GM23338 (cell line): ENCODE measurements around the gene SCN4B. TPM values are rescaled to one million over a fixed set of nuclear protein-coding genes. Genes with fewer than 3 reads are reported as not detected.

Source experiments
- ATAC-seq: fragments of 200-7000 bp; cut with Tn5 transposase; 3 replicates; pipeline ENCODE4 v1.9.1; 2020
- DNase-seq: peaks from one replicate; pipeline ENCODE4 v3.0.0-alpha.2; 2015; ENCODE audit warnings: low spot score
- H2AFZ ChIP-seq: fragments of 200-600 bp; sonication (generic); 2 replicates; pipeline ENCODE4 v1.8.0; 2016; ENCODE audit warnings: antibody characterized with exemption, mild to moderate bottlenecking, moderate library complexity
- H3F3A ChIP-seq: fragments of 200-600 bp; sonication (generic); replicated peaks from 2 replicates; pipeline ENCODE4 v1.8.0; 2017; ENCODE audit warnings: antibody characterized with exemption, mixed run types, low read depth
- H3K27ac ChIP-seq: fragments of 200-600 bp; sonication (generic); 2 replicates; pipeline ENCODE4 v1.6.1; 2016; ENCODE audit warnings: low read depth
- H3K27me3 ChIP-seq: fragments of 200-600 bp; sonication (generic); 2 replicates; pipeline ENCODE4 v1.8.0; 2016; ENCODE audit warnings: mild to moderate bottlenecking, mixed run types, moderate library complexity; ENCODE audit not compliant: insufficient read depth
- H3K36me3 ChIP-seq: fragments of 200-600 bp; sonication (generic); 2 replicates; pipeline ENCODE4 v1.8.0; 2016; ENCODE audit warnings: mild to moderate bottlenecking; ENCODE audit not compliant: insufficient read depth
- H3K4me1 ChIP-seq: fragments of 200-600 bp; sonication (generic); 2 replicates; pipeline ENCODE4 v1.8.0; 2016; ENCODE audit warnings: mild to moderate bottlenecking, moderate library complexity; ENCODE audit not compliant: insufficient read depth
- H3K4me2 ChIP-seq: fragments of 200-600 bp; sonication (generic); 2 replicates; pipeline ENCODE4 v1.7.1; 2017; ENCODE audit warnings: mixed run types
- H3K4me3 ChIP-seq: fragments of 200-600 bp; sonication (generic); 2 replicates; pipeline ENCODE4 v1.6.1; 2016; ENCODE audit warnings: mixed run types
- H3K79me2 ChIP-seq: fragments of 200-600 bp; sonication (generic); replicated peaks from 2 replicates; pipeline ENCODE4 v1.8.0; 2017; ENCODE audit warnings: mild to moderate bottlenecking; ENCODE audit not compliant: insufficient read depth
- H3K9me2 ChIP-seq: fragments of 200-600 bp; sonication (generic); 2 replicates; pipeline ENCODE4 v1.8.0; 2017; ENCODE audit not compliant: insufficient read depth
- H4K20me1 ChIP-seq: fragments of 200-600 bp; sonication (generic); replicated peaks from 2 replicates; pipeline ENCODE4 v1.8.0; 2017; ENCODE audit warnings: mild to moderate bottlenecking; ENCODE audit not compliant: insufficient read depth
- H3K27ac Mint-ChIP-seq: 2 replicates; pipeline ENCODE4 v1.8.0; 2020; ENCODE audit warnings: inconsistent platforms, mild to moderate bottlenecking, moderate library complexity, mixed read lengths
- H3K27me3 Mint-ChIP-seq: 3 replicates; pipeline ENCODE4 v1.8.0; 2022; ENCODE audit warnings: low read depth, mild to moderate bottlenecking, moderate library complexity, mixed read lengths, inconsistent platforms; ENCODE audit not compliant: insufficient read depth, poor library complexity
- H3K36me3 Mint-ChIP-seq: 3 replicates; pipeline ENCODE4 v1.8.0; 2021; ENCODE audit warnings: low read depth, mild to moderate bottlenecking, inconsistent platforms, moderate library complexity, mixed read lengths
- H3K4me1 Mint-ChIP-seq: 3 replicates; pipeline ENCODE4 v1.8.0; 2020; ENCODE audit warnings: mild to moderate bottlenecking, inconsistent platforms, mixed read lengths
- H3K4me3 Mint-ChIP-seq: 3 replicates; pipeline ENCODE4 v1.8.0; 2021; ENCODE audit warnings: moderate library complexity, mild to moderate bottlenecking, inconsistent platforms, mixed read lengths
- H3K9me3 Mint-ChIP-seq: 3 replicates; pipeline ENCODE4 v1.8.0; 2020; ENCODE audit warnings: moderate library complexity, mild to moderate bottlenecking, inconsistent platforms, mixed read lengths
- CREB1 ChIP-seq: fragments of 250-450 bp; sonication (Bioruptor Pico); IDR thresholded peaks from 2 replicates; pipeline ENCODE4 v1.5.0; 2020; ENCODE audit warnings: low read depth, mild to moderate bottlenecking, moderate library complexity
- JUNB ChIP-seq: IDR thresholded peaks from one replicate; pipeline ENCODE4 v1.6.1; 2016; ENCODE audit warnings: antibody characterized with exemption; ENCODE audit not compliant: unreplicated experiment
- NANOG ChIP-seq: IDR thresholded peaks from 2 replicates; pipeline ENCODE4 v1.6.1; 2016; ENCODE audit warnings: antibody characterized with exemption, borderline replicate concordance
- POLR2AphosphoS5 ChIP-seq: IDR thresholded peaks from 2 replicates; pipeline ENCODE4 v1.6.1; 2016; ENCODE audit warnings: antibody characterized with exemption, low read depth
- polyA plus RNA-seq: library from polyadenylated mRNA; unstranded; fragments of >200 nt; fragmentation: Nextera tagmentation; extraction: Ambion mirVana; gene quantifications from 2 replicates; pipeline ENCODE4 v1.2.1, GENCODE V29; 2016
- total RNA-seq: library from RNA; depleted of rRNA; stranded (reverse); fragments of >200 nt; shearing (Covaris generic); gene quantifications from 2 replicates; pipeline ENCODE4 v1.2.3, GENCODE V29; 2014; rRNA removed
- TF ChIP-seq, protein P1 (sequence below): IDR thresholded peaks from 2 replicates; pipeline ENCODE4 v1.6.1; 2016; ENCODE audit warnings: antibody characterized with exemption
- TF ChIP-seq, protein P2 (sequence below): IDR thresholded peaks from one replicate; pipeline ENCODE4 v1.6.1; 2018; ENCODE audit warnings: antibody characterized with exemption; ENCODE audit not compliant: unreplicated experiment
- TF ChIP-seq, protein P3 (sequence below): fragments of 250-450 bp; sonication (Bioruptor Pico); IDR thresholded peaks from 2 replicates; pipeline ENCODE4 v1.5.0; 2020; ENCODE audit warnings: mild to moderate bottlenecking, moderate library complexity

Gene SCN4B
- total and polyA plus RNA-seq, 2 experiments from 2014 or later = 0.45 to 3.0 TPM

DNA sequence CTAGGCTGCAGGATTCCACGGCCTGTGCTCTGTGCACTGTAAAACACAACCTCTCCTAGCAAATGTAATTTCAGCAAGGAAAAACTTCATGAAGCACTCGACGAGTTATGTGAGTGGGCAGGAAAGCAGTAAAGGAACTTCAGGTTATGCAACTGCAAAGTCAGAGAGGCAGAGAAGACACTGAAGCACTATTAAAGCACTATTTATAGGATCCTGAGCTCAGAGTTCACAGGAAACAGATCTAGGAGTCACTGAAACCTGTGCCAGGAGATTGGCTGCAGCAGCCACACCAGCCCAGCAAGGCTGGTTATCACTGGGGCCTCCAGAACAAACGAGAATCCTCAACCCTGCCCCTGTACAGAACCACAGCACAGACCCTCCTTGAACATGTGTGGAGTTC lies 68.4 kb downstream of the SCN4B start:
- H3K27ac Mint-ChIP-seq = no peak overlapping the region
- H3K9me2 ChIP-seq = no peaks in the 10 kb centered on the region
- no peaks in the 10 kb centered on the region for H4K20me1 ChIP-seq
- no peaks in the 10 kb centered on the region; the same call in 2 of the 3 replicates for H3K36me3 Mint-ChIP-seq
- H3K79me2 ChIP-seq = no peaks in the 10 kb centered on the region
- no peak overlapping the region for H3K27ac ChIP-seq
- DNase-seq (no peak), ATAC-seq (no peak)
- H3K4me1 ChIP-seq = no peaks in the 10 kb centered on the region
- H3K4me1 Mint-ChIP-seq = peaks cover 10% of the 10 kb centered on the region
- H3K4me3 ChIP-seq = no peak overlapping the region
- no peaks in the 10 kb centered on the region for H3K27me3 ChIP-seq
- TF ChIP-seq, protein P1, sequence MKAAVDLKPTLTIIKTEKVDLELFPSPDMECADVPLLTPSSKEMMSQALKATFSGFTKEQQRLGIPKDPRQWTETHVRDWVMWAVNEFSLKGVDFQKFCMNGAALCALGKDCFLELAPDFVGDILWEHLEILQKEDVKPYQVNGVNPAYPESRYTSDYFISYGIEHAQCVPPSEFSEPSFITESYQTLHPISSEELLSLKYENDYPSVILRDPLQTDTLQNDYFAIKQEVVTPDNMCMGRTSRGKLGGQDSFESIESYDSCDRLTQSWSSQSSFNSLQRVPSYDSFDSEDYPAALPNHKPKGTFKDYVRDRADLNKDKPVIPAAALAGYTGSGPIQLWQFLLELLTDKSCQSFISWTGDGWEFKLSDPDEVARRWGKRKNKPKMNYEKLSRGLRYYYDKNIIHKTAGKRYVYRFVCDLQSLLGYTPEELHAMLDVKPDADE = no peak
- TF ChIP-seq POLR2AphosphoS5 = no peak
- TF ChIP-seq JUNB = no peak
- TF ChIP-seq CREB1 (CRISPR knock-in tag) = no peak
- TF ChIP-seq, protein P2, sequence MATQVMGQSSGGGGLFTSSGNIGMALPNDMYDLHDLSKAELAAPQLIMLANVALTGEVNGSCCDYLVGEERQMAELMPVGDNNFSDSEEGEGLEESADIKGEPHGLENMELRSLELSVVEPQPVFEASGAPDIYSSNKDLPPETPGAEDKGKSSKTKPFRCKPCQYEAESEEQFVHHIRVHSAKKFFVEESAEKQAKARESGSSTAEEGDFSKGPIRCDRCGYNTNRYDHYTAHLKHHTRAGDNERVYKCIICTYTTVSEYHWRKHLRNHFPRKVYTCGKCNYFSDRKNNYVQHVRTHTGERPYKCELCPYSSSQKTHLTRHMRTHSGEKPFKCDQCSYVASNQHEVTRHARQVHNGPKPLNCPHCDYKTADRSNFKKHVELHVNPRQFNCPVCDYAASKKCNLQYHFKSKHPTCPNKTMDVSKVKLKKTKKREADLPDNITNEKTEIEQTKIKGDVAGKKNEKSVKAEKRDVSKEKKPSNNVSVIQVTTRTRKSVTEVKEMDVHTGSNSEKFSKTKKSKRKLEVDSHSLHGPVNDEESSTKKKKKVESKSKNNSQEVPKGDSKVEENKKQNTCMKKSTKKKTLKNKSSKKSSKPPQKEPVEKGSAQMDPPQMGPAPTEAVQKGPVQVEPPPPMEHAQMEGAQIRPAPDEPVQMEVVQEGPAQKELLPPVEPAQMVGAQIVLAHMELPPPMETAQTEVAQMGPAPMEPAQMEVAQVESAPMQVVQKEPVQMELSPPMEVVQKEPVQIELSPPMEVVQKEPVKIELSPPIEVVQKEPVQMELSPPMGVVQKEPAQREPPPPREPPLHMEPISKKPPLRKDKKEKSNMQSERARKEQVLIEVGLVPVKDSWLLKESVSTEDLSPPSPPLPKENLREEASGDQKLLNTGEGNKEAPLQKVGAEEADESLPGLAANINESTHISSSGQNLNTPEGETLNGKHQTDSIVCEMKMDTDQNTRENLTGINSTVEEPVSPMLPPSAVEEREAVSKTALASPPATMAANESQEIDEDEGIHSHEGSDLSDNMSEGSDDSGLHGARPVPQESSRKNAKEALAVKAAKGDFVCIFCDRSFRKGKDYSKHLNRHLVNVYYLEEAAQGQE = no peak
- TF ChIP-seq, protein P3, sequence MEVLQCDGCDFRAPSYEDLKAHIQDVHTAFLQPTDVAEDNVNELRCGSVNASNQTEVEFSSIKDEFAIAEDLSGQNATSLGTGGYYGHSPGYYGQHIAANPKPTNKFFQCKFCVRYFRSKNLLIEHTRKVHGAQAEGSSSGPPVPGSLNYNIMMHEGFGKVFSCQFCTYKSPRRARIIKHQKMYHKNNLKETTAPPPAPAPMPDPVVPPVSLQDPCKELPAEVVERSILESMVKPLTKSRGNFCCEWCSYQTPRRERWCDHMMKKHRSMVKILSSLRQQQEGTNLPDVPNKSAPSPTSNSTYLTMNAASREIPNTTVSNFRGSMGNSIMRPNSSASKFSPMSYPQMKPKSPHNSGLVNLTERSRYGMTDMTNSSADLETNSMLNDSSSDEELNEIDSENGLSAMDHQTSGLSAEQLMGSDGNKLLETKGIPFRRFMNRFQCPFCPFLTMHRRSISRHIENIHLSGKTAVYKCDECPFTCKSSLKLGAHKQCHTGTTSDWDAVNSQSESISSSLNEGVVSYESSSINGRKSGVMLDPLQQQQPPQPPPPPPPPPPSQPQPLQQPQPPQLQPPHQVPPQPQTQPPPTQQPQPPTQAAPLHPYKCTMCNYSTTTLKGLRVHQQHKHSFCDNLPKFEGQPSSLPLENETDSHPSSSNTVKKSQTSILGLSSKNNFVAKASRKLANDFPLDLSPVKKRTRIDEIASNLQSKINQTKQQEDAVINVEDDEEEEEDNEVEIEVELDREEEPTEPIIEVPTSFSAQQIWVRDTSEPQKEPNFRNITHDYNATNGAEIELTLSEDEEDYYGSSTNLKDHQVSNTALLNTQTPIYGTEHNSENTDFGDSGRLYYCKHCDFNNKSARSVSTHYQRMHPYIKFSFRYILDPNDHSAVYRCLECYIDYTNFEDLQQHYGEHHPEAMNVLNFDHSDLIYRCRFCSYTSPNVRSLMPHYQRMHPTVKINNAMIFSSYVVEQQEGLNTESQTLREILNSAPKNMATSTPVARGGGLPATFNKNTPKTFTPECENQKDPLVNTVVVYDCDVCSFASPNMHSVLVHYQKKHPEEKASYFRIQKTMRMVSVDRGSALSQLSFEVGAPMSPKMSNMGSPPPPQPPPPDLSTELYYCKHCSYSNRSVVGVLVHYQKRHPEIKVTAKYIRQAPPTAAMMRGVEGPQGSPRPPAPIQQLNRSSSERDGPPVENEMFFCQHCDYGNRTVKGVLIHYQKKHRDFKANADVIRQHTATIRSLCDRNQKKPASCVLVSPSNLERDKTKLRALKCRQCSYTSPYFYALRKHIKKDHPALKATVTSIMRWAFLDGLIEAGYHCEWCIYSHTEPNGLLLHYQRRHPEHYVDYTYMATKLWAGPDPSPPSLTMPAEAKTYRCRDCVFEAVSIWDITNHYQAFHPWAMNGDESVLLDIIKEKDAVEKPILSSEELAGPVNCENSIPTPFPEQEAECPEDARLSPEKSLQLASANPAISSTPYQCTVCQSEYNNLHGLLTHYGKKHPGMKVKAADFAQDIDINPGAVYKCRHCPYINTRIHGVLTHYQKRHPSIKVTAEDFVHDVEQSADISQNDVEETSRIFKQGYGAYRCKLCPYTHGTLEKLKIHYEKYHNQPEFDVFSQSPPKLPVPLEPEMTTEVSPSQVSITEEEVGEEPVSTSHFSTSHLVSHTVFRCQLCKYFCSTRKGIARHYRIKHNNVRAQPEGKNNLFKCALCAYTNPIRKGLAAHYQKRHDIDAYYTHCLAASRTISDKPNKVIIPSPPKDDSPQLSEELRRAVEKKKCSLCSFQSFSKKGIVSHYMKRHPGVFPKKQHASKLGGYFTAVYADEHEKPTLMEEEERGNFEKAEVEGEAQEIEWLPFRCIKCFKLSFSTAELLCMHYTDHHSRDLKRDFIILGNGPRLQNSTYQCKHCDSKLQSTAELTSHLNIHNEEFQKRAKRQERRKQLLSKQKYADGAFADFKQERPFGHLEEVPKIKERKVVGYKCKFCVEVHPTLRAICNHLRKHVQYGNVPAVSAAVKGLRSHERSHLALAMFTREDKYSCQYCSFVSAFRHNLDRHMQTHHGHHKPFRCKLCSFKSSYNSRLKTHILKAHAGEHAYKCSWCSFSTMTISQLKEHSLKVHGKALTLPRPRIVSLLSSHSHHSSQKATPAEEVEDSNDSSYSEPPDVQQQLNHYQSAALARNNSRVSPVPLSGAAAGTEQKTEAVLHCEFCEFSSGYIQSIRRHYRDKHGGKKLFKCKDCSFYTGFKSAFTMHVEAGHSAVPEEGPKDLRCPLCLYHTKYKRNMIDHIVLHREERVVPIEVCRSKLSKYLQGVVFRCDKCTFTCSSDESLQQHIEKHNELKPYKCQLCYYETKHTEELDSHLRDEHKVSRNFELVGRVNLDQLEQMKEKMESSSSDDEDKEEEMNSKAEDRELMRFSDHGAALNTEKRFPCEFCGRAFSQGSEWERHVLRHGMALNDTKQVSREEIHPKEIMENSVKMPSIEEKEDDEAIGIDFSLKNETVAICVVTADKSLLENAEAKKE (CRISPR knock-in tag) = no peak
- no peak for TF ChIP-seq NANOG
- no peak overlapping the region for H3K4me2 ChIP-seq
- no peaks in the 10 kb centered on the region for H3K27me3 Mint-ChIP-seq
- no peaks in the 10 kb centered on the region for H3K36me3 ChIP-seq
- 0 out of 2 replicates have a peak overlapping the region, but pooled peaks have one; percentile 32 for H2AFZ ChIP-seq
- no peaks in the 10 kb centered on the region for H3F3A ChIP-seq
- H3K9me3 Mint-ChIP-seq = peaks cover 17% of the 10 kb centered on the region; the same call in 2 of the 3 replicates
- no peak overlapping the region for H3K4me3 Mint-ChIP-seq

Other genes starting within 250 kb of the SCN4B start
- 0.08 and 0.31 TPM in 2 replicates for gene TMPRSS13, start 223.4 kb downstream of the SCN4B start, total RNA-seq
- 0.10 TPM in 1 of 2 replicates, not detected in the other for gene TMPRSS13, start 223.4 kb downstream of the SCN4B start, polyA plus RNA-seq
- gene IL10RA, start 166.4 kb downstream of the SCN4B start, total RNA-seq = 0.10 and 0.23 TPM in 2 replicates
- not detected in 2 replicates for gene IL10RA, start 166.4 kb downstream of the SCN4B start, polyA plus RNA-seq
- gene TMPRSS4, start 75.7 kb downstream of the SCN4B start, total RNA-seq = 0.04 and 0.10 TPM in 2 replicates
- gene TMPRSS4, start 75.7 kb downstream of the SCN4B start, polyA plus RNA-seq = 0.35 and 0.58 TPM in 2 replicates
- gene SMIM35, start 65.9 kb downstream of the SCN4B start, total RNA-seq = not detected in 2 replicates
- not detected in 2 replicates for gene SMIM35, start 65.9 kb downstream of the SCN4B start, polyA plus RNA-seq
- 0.03 and 0.04 TPM in 2 replicates for gene SCN2B, start 23.8 kb upstream of the SCN4B start, total RNA-seq
- 0.09 TPM in 1 of 2 replicates, not detected in the other for gene SCN2B, start 23.8 kb upstream of the SCN4B start, polyA plus RNA-seq
- 0.12 and 0.56 TPM in 2 replicates for gene JAML, start 72.2 kb upstream of the SCN4B start, total RNA-seq
- 0.26 and 1.0 TPM in 2 replicates for gene JAML, start 72.2 kb upstream of the SCN4B start, polyA plus RNA-seq
- gene MPZL3, start 99.5 kb upstream of the SCN4B start, total RNA-seq = 2.9 and 5.7 TPM in 2 replicates
- 0.92 and 1.3 TPM in 2 replicates for gene MPZL3, start 99.5 kb upstream of the SCN4B start, polyA plus RNA-seq
- 2.8 and 4.2 TPM in 2 replicates for gene MPZL2, start 111.5 kb upstream of the SCN4B start, total RNA-seq
- 2.1 and 2.6 TPM in 2 replicates for gene MPZL2, start 111.5 kb upstream of the SCN4B start, polyA plus RNA-seq
- gene CD3E, start 151.9 kb upstream of the SCN4B start, total RNA-seq = not detected in 2 replicates
- not detected in 2 replicates for gene CD3E, start 151.9 kb upstream of the SCN4B start, polyA plus RNA-seq
- not detected in 2 replicates for gene CD3D, start 189.9 kb upstream of the SCN4B start, total RNA-seq
- gene CD3D, start 189.9 kb upstream of the SCN4B start, polyA plus RNA-seq = not detected in 2 replicates
- gene CD3G, start 191.5 kb upstream of the SCN4B start, total RNA-seq = not detected in 2 replicates
- not detected in 2 replicates for gene CD3G, start 191.5 kb upstream of the SCN4B start, polyA plus RNA-seq
- gene UBE4A, start 206.8 kb upstream of the SCN4B start, total RNA-seq = 42.2 and 42.8 TPM in 2 replicates
- 9.9 and 11.8 TPM in 2 replicates for gene UBE4A, start 206.8 kb upstream of the SCN4B start, polyA plus RNA-seq
- gene ATP5MG, start 248.8 kb upstream of the SCN4B start, total RNA-seq = 41.7 and 50.1 TPM in 2 replicates
- gene ATP5MG, start 248.8 kb upstream of the SCN4B start, polyA plus RNA-seq = 987 and 1,075 TPM in 2 replicates